Mesodermal cell (in vitro differentiated cells): ENCODE data around the gene IARS1.

Experiments used
- H3K27ac ChIP-seq: 2 replicates; pipeline ENCODE4 v1.7.0; 2013; ENCODE audit warnings: mild to moderate bottlenecking, low read depth, low read length, moderate library complexity; ENCODE audit not compliant: severe bottlenecking
- H3K36me3 ChIP-seq: 2 replicates; pipeline ENCODE4 v1.7.1; 2013; ENCODE audit warnings: mild to moderate bottlenecking, low read length, moderate library complexity; ENCODE audit not compliant: control insufficient read depth, insufficient read depth
- H3K4me1 ChIP-seq: one replicate; pipeline ENCODE4 v1.7.1; 2013; ENCODE audit warnings: mild to moderate bottlenecking, low read length; ENCODE audit not compliant: insufficient read depth, control insufficient read depth, poor library complexity, severe bottlenecking
- H3K4me3 ChIP-seq: 2 replicates; pipeline ENCODE4 v1.7.0; 2013; ENCODE audit warnings: low read length, control low read depth, mild to moderate bottlenecking; ENCODE audit not compliant: insufficient read depth, poor library complexity, severe bottlenecking; ENCODE audit errors: extremely low read depth
- H3K9me3 ChIP-seq: 2 replicates; pipeline ENCODE4 v1.7.1; 2013; ENCODE audit warnings: mild to moderate bottlenecking, low read length, moderate library complexity; ENCODE audit not compliant: control insufficient read depth
- WGBS, 2 experiments: methylation state at CpG; one replicate each; pipeline ENCODE4 v1.1.5; 2013; ENCODE audit warnings: missing lambda C conversion rate in 2 of 2; ENCODE audit not compliant: insufficient coverage in 2 of 2; 5-methylcytosine and 5-hydroxymethylcytosine counted together

IARS1 gene

DNA sequence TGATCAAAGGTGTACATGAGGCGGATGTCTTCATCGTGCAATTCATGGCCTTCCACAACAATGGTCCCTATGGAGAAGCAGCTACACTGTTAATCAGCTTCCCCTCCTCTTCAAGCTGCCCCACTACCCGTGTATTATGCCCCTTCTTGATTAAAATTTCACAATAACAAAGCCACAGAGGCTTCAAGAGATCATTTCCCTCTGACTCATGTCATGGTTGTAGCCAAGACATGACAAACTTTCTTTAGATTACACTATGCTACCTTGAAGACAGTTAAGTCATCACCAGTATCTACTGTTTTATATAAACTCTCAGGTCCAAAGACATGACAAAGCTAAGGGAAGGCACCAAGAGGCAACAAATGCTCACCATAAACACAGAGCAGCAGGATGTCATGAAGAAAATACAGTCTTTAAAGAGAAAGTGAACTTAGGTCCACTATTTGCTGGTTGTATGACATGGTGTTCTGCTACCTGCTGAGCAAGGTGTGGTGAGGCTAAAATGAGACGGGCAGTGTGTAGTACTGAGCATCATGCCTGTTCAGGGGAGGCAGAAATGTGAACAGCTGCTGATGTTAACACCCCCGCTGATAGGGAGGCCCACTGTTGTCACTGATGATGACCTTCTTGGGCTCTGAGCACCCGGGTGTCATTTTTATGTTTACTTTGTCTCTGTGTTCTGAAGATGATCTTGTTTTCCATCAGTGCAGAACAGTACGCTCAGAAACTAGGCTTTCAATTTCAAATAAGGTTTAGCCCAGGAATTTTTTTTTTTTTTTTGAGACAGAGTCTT lies 48.3 kb downstream of the IARS1 start:
- H3K9me3 ChIP-seq, result no peaks in the 10 kb centered on the region
- peaks cover 96% of the 10 kb centered on the region for H3K36me3 ChIP-seq
- peaks cover 17% of the 10 kb centered on the region for H3K4me1 ChIP-seq
- no peak overlapping the region for H3K4me3 ChIP-seq
- WGBS, 2 experiments, result 93 to 95% methylated on average over 7 of the region's 7 CpGs
- H3K27ac ChIP-seq, result peak overlapping the region; percentile 45
